Measurements from ENCODE around the gene RBBP8.

Gene RBBP8

DNA sequence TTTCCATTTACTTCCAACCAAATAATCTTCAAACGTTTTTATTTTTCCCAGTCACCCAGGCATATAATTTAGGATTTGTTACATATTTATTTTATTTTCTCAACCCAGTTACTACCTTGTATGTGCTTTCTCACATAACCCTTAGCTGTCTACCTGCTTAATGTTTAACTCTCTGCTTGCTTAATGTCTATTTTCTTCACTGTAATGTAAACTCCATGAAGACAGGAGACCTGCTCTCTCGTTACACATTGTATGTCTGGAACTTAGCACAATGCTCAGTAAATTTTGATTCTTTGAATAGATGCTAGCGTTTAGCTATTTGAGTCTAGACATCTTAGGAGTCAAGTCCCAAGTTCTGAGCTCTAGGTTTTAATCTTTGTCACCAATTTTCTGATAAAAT lies 70.2 kb downstream of the RBBP8 start:
- no peak for DNase-seq

DNA sequence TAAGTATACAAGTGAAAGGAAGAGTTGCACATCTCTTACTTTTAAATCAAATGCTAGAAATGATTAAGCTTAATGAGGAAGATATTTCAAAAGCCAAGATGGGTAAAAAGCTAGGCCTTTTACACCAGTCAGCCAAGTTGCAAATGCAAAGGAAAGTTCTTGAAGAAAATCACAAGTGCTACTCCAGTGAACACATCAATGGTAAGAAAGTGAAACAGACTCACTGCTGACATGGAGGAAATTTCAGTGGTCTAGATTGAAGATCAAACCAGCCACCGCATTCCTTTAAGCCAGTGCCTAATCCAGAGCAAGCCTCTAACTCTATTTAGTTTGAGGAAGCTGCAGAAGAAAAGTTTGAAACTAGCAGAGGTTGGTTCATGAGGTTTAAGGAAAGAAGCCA lies 79.1 kb downstream of the RBBP8 start:
- DNase-seq = no peak

DNA sequence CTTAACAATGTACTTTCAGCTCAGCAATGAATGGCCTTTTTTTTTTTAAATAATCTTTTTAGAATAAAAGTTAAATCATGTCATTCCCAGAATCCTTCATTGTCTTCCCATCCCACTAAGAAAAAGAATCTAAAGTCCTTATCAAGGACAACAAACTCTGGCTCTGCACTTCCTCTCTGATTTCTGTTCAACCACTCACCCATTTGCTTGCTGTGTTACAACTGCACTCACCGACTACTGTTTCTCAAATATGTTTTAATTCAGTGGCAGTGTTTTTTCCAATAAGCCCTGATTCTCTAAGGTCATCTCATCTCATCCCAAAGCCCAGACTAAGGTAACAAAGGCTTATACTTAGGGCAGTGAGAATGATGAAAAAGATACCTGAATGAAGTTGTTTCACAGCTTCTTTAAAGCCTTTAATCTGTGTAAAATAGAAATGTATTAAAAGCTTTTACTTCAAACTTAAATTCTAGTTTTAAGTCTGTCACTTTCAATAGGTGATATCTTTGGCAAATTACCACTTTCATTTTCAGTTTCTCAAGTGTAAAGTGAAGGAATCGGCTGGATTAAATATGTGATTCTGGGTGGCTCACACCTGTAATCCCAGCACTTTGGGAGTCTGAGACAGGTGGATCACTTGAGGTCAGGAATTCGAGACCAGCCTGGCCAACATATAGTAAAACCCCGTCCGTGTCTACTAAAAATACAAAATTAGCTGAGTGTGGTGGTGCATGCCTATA lies 87.6 kb downstream of the RBBP8 start:
- no peak for DNase-seq

DNA sequence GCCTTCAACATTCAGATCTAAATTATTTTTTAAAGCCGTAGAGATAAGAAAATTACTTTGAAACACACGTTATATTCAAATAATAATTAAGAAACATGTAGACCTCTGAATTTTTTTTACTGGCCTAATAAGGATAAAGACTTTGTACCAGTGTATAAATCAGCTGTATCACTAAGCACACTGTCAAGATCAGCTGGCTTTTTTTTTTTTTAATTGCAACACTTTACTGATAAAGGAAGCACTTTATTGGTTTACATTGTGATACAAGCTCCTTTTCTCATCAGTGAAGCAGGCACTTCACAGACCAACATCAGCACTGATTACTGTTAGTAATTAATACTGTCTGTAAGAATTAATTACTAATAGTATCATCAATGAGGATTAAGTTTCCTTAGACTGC lies 88.5 kb downstream of the RBBP8 start:
- no peak for DNase-seq

DNA sequence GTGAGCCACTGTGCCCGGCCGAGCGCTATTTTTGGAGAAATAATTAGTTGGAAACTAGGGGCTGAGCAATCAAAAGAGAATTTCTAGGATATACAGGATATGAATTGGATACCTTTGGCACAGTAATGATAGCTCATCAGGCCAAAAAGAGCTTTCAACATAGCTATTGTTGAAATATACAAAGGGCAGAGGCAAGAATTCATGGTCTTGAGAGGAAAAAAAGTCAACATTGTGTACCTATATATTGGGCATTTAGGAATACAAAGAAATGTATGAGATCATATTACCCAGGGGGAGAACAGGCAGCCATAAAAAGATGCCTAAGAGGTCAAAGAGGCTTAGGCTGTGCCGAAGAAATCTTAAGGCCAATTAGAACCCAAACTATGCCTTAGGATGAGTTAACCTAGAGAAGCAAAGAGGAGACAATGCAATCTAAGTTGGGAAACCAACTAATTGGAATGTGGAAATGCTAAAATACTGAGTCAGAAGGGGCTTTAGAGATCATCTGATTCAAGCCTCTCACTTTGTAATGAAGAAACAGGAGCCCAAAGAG lies 99.0 kb downstream of the RBBP8 start:
- DNase-seq = no peak

DNA sequence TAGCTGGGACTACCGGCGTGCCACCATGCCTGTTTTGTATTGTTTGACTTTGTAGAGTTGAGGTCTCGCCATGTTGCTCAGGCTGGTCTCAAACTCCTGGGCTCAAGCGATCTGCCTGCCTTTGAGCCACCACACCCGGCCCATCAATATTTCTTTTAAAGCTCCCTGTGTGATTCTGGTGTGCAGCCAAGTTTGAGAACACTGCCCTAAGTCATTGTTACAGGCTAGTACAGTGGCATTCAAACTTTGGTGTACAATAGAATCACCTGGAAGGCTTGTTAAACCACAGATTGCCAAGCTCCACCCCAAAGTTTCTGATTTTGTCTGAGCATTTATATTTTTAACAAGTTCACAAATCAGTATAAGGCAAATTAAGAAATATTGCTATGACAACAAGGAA lies 99.9 kb downstream of the RBBP8 start:
- DNase-seq = no peak

DNA sequence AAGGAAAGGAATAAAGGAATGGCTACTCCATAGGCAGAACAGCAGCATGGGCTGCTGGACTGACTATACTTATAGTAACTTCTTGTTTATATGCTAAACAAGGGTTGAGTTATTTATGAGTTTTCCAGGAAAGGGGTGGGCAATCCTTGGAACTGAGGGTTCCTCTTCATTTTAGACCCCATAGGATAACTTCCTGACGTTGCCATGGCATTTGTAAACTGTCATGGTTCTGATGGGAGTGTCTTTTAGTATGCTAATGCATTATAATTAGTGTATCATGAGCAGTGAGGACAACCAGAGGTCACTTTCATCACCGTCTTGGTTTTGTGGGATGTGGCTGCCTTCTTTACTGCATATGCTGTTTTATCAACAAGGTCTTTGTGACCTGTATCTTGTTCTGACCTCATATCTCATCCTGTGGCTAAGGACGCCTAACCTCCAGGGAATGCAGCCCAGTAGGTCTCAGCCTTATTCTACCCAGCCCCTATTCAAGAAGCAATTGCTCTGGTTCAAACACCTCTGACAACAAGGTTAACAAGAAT lies 103.6 kb downstream of the RBBP8 start:
- no peak for DNase-seq

DNA sequence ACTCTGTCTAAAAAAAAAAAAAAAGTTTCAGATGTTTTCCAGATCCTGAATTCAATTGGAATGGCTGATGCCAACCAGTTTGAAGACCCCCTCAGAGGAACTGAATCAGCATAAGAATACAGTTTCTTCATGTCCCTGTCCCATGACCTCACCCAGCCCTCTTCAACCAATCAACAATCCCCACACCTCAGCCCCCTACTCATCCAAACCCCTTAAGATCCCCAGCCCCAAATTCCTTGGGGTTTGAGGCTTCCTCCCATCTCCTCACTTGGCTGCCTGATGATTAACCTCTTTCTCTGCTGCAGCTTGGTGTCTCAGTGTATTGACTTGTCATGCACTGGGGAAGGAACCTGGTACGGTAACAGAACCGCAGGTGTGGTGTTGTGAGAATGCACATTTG lies 104.5 kb downstream of the RBBP8 start:
- no peak for DNase-seq

DNA sequence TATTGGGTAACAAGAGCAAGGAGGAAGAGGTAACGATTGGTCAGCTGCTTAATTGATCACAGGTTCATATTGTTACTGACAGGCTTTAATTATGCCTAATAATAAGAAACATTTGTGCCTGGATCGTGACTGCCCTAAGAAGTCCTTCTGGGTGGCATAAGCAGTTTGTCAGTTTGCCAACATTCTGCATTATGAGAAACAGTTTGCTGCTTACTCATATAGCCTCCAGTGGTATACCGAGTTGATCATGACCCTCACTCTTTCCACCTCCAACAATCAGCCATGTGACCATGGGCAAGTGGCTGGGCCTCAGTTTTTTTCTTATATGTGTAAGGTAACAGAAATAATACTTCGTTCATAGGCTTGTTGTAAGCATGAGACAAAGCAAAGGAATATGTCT lies 105.6 kb downstream of the RBBP8 start:
- DNase-seq = no peak

DNA sequence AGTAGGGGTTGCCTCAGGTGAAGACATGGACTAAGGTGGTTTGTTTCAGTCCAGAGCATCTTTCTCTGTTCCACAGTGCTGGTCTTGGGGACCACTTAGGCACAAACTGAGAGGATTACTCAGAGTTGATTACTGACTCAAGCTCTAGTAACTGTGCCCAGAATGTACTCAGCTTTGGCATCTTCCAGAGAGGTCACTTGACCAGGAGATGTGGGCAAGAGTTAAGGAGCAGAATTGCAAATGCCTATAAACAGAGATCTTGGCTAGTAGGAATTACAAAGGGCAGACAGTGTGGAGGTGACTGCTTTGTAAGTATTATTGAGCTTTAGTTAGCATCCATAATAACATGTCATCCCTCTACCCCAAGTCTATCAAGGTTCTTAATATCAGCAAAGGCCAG lies 109.0 kb downstream of the RBBP8 start:
- DNase-seq = no peak

DNA sequence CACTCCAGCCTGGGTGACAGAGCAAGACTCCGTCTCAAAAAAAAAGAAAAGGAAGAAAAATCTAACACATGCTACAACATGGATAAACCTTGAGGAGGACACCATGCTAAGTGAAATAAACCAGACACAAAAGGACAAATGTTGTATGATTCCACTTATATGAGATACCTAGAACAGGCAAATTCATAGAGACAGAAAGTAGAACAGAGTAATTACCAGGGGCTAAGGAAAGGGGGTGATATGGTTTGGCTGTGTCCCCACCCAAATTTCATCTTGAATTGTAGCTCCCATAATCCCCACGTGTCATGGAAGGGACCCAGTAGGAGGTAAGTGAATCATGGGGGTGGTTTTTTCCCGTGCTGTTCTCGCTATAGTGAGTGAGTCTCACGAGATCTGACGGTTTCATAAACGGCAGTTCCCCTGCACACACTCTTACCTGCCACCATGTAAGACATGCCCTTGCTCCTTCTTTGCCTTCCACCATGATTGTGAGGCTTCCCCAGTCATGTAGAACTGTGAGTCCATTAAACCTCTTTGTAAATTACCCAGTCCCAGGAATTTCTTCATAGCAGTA lies 110.8 kb downstream of the RBBP8 start:
- no peak for DNase-seq

DNA sequence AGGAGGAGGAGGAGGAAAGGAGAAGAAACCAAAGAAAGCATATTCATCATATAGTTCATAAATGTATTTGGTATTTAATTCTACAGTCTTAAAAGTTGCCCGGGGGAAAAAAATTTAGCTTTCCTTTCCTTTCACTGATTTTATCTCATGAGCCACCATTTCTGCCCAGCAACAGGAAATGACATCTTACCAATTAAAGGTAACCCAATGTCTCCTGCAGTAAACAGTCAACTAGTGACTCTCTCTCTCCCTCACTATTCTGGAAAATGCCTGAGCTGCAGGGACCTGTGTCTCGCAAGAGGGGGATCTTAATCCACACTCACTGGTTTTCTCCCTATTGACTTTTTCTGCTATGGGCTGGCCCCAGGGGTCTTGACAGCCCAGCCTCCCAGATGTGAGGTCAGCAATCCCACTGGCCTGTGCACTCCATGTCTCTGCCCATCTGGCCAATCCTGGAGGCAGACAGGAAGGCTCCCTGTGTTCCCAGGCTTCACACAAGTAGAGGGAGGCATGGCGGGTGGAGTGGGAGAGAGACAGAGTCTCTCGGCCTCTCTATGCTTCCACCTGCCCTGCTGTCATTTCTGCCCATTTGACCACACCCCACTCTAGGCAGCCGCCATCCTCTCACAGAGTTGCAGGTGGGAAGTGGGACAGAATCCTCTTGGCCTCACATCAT lies 116.7 kb downstream of the RBBP8 start:
- DNase-seq = no peak

DNA sequence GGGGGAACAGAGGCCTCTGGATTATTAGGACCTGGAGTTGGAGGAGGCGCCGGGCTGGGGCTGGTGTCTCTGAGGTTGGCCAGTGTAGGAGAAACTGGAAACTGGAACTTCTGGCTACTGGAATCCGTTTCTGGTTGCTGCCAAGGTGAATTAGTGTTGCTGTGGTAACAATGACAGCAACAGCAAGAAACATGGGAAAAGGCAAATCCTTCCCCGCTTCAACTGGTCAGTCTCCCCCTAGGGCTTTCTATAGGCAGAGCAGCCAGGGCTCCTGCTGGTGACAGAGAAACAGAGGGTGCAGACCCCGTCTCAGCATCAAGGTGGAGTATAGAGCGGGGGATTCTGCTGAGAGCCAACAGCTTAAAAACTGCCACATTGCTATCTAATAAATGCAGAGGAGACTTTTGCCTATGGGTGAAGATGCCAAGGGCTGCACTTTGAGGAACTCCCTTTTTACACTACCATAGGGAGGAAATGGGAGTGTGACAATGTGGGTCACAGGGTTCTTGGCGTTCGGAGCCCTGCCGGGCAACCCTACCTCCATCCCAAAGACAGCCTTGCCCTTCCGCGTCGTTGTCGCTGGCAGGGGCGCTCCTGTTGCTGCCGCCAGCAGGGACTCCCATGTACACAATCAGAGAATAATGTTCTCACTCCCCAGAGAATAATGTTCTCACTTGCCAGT lies 120.8 kb downstream of the RBBP8 start:
- no peak for DNase-seq

DNA sequence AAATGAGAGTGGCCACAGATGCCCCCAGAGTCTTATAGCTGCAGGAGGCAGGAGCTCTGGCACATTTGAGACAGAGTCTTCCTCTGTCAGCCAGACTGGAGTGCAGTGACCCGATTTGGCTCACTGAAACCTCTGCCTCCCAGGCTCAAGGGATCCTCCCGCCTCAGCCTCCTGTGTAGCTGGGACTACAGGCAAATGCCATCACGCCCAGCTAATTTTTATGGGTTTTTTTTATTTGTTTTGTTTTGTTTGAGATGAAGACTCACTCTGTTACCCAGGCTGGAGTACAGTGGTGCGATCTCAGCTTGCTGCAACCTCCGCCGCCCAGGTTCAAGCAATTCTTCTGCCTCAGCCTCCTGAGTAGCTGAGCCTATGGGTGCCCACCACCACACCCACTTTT lies 121.4 kb downstream of the RBBP8 start:
- DNase-seq = no peak

DNA sequence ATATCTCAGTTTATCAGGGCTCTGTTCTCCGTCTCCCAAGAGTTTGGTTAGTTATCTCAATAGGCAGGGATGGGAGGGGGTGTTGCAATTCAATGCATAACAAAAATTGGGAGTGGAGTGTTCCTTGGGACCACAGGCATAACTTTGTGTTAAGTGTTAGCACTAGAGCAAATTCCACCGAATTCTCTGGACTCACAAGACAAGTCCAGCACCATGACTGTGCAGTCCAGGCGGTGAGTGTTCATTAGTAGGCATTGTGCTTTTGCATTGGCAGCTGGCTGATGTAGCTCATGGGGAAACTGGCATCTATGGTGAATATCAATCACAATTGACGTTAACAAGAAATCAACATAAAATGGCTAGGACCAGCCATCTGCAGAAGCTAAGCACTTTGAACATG lies 123.2 kb downstream of the RBBP8 start:
- DNase-seq = no peak

DNA sequence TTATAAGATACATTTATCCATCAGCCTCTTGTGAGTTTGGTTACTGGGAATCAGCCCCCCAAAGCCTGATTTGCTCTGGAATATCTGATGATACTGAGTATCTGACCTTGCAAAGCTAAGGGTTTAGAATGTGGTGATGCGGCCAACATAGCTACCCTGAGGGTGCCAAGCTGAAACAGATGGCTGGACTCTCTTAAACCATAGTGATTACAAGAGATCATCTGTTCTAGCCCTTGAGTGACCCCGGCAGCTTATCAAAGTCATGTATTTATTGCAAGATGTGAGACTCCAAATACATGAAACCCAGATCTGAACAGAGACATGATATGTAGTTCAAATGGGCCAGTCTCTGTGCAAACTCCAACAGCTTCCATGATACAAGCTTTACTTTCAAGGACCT lies 124.0 kb downstream of the RBBP8 start:
- DNase-seq = no peak

DNA sequence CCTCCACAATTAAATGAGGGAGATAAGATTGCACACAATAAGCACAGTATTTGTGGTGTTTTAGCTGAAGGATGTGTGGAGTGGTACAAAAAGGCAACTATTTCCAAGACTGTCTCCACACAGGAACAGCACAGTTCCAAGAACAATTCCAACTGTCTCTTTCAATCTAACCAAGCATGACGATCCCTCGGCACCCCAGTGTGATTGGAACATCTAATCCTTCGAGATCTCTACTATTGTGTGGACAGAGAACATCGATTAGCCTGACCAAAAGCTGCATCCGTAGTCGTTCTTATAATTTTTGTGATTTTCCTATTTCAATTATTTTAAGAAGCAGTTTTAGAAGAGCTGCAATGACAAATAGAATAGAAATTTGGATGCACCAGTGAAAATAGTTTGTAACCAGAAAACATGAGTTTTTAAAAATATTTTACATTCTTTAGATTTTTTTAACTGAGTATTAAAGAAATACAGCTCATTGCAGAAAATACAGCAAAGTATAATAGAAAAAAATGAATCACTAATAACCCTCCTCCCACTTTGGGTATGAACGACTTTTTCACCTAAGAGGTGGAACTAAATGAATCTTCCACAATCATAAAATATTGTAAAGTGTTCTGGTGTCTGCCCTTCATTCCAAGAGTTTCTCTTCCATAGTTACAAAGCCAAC lies 125.8 kb downstream of the RBBP8 start:
- DNase-seq = no peak

DNA sequence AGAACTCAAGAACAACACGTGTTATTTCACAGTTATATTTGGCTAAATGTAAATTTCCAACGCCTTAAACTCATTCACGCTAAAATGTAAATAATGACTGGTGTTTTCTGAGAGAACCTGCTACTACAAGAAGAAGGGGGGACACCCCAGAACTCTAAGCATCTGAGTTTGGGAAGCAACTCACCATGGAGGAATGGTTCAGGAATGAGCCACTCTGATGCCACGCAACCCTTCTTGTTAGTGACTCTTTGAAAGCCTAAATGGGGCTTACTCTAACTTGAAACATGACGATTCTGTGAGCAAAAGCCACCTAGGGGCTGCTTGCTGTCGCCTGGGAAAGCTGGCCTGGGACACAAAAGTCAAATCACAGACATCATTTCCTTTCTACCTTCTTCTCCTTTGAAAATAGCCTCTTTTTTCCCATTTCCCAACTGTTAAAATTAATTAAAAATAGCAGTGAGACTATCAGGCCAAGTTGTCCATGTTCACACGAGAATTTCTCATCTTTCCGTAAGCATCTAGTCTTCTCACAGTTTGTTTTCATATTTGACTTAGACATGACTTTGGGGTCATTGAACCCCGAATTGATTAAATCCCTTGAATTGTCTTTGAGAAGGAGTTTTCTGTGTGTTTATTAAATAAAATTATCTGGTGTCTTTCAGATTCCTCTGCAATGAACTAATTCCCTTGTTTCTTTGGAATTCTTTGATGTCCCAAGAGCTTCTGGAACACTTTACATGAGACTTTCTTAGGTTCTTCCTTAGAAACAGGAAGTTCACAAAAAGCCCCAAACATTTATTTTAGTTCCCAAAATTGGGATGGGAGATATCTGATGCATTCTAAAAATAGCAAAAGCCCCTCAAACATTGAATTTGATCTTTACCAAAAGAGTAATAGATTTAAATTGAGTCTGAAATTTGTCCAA lies 126.7 kb downstream of the RBBP8 start:
- DNase-seq = no peak

DNA sequence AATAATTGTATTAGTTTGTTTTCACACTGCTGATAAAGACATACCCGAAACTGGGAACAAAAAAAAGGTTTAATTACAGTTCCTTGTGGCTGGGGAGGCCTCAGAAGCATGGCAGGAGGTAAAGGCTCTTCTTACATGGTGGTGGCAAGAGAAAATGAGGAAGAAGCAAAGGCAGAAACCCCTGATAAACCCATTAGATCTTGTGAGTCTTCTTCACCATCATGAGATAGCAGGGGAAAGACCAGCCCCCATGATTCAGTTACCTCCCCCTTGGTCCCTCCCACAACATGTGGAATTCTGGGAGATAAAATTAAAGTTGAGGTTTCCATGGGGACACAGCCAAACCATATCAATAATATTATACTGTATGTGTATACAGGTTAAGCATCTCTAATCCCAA lies 128.9 kb downstream of the RBBP8 start:
- DNase-seq = no peak

DNA sequence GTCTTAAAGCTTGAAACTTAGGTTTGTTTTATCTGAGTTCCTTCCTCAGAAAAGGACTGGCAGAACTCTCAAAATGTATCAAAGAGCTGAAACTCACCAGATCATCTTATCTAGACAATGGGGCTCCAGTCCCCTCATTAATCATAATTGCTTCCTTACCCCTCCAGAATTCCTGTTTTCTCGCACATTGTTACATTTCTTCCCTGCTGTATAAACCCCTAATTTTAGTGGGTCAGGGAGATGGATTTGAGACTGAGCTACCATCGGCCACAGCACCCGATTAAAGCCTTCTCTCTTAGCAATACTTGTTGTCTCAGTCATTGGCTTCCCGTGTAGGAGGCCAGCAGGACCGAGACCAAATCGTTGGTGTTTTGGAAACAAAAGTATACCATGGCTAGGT lies 130.4 kb downstream of the RBBP8 start:
- DNase-seq = no peak

DNA sequence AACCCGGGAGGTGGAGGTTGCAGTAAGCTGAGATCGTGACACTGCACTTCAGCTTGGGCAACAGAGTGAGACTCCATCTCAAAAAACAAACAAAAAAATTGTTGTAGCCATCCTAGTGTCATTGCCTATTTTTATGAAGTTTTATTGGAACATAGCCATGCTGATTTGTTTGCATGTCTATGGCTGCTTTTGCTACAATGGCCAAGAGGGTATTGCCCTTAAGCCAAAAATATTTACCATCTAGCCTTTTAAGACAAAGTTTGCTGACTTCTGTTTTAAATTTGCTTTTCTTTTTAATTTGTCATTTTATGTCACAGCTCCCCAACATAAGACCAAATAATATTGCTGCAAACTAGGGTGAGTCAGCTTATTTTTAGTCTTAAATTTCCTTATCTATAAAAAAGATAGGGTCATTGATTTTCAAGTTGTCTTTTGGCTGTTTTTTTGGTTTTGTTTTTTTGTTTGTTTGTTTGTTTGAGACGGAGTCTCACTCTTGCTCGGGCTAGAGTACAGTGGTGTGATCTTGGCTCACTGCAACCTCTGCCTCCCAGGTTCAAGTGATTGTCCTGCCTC lies 132.2 kb downstream of the RBBP8 start:
- DNase-seq = no peak
